Lower leg skin (tissue), 3 donors: ENCODE results near the gene UBTF.

Experiments
- CTCF ChIP-seq, 3 donors: fragments of 450-650 bp; IDR thresholded peaks; one replicate each; pipeline ENCODE4 v1.5.1; 2016; ENCODE audit warnings: antibody characterized with exemption in 3 of 3, mild to moderate bottlenecking in 3 of 3, moderate library complexity in 2 of 3
- POLR2A ChIP-seq, 2 donors: fragments of 450-650 bp; IDR thresholded peaks; one replicate each; pipeline ENCODE4 v1.6.1; 2016 to 2017; ENCODE audit warnings: antibody characterized with exemption in 2 of 2, mild to moderate bottlenecking in 1 of 2, moderate library complexity in 1 of 2

- no peak for TF ChIP-seq POLR2A (IDR thresholded peaks at IDR 0.05)
- TF ChIP-seq CTCF (IDR thresholded peaks at IDR 0.05): no peak
These were observed 12.6 kb upstream of the UBTF start for GRCh38 chr17:44232061-44232460.
